H1 (cell line): Measurements from ENCODE around the gene TENT4A. TPM values are rescaled to one million over a fixed set of nuclear protein-coding genes. Genes with fewer than 3 reads are reported as not detected.

Experiments
- ASH2L ChIP-seq: fragments of 200-600, 300-600 bp; sonication (generic); IDR thresholded peaks from one replicate; pipeline ENCODE4 v1.7.1; 2017; ENCODE audit warnings: low read length
- CBX8 ChIP-seq: fragments of 300-800, 300-1000 bp; sonication (generic); IDR thresholded peaks from 2 replicates; pipeline ENCODE4 v1.7.1; 2016; ENCODE audit warnings: low read depth, low read length, borderline replicate concordance
- JUN ChIP-seq: IDR thresholded peaks from 2 replicates; pipeline ENCODE4 v1.6.1; 2011; ENCODE audit warnings: low read depth, mild to moderate bottlenecking, improper control_type of control experiment, low read length
- KDM4A ChIP-seq: IDR thresholded peaks from one replicate; pipeline ENCODE4 v1.7.1; 2012; ENCODE audit warnings: low read depth, mild to moderate bottlenecking, moderate library complexity, low read length, inconsistent platforms; ENCODE audit not compliant: severe bottlenecking
- NANOG ChIP-seq: IDR thresholded peaks from 2 replicates; pipeline ENCODE4 v1.6.1; 2011; ENCODE audit warnings: low read length, low read depth, mild to moderate bottlenecking, inconsistent platforms; ENCODE audit not compliant: insufficient read depth, poor library complexity, severe bottlenecking
- POLR2A ChIP-seq, 2 experiments: IDR thresholded peaks; 1 replicate in 1 of 2; 2 replicates in 1 of 2; pipeline ENCODE4 v1.6.1; 2011; ENCODE audit warnings: low read depth in 2 of 2, low read length in 2 of 2, mild to moderate bottlenecking in 2 of 2; ENCODE audit errors: control extremely low read depth in 1 of 2
- RNF2 ChIP-seq: fragments of 200-900, 300-1000 bp; sonication (generic); IDR thresholded peaks from 2 replicates; pipeline ENCODE4 v1.7.1; 2016; ENCODE audit warnings: borderline replicate concordance, low read depth, mild to moderate bottlenecking, antibody characterized with exemption, low read length; ENCODE audit not compliant: poor library complexity, severe bottlenecking; ENCODE audit errors: missing control alignments
- SP4 ChIP-seq: IDR thresholded peaks from 2 replicates; pipeline ENCODE4 v1.6.1; 2012; ENCODE audit warnings: low read length, inconsistent platforms
- polyA plus RNA-seq, 7 experiments: library from polyadenylated mRNA; depleted of rRNA in 3 of 7; stranded (reverse) in 5 of 7; unstranded in 2 of 7; fragments of >200 nt in 5 of 7; fragments of 200-250 nt in 2 of 7; gene quantifications; 1 replicate in 5 of 7; 2 replicates in 1 of 7; 4 replicates in 1 of 7; pipeline versions ENCODE4 v1.2.1 to v1.2.3, GENCODE V29; 2011 to 2013; ENCODE audit warnings: missing spikeins in 2 of 7, mixed read lengths in 2 of 7
- total RNA-seq: library from RNA; stranded (reverse); fragmentation: NEBNext Ultra II Directional; extraction: Animal tissue kit (Norgen Biotek cat#: 25700); gene quantifications from 2 replicates; pipeline ENCODE4 v1.2.1, GENCODE V29; 2021

The TENT4A gene
- total and polyA plus RNA-seq, 2 of the 8 experiments (the other 6 are each of a cell fraction or from before 2014, with no cell fraction given) = 8.9 to 25.1 TPM

DNA sequence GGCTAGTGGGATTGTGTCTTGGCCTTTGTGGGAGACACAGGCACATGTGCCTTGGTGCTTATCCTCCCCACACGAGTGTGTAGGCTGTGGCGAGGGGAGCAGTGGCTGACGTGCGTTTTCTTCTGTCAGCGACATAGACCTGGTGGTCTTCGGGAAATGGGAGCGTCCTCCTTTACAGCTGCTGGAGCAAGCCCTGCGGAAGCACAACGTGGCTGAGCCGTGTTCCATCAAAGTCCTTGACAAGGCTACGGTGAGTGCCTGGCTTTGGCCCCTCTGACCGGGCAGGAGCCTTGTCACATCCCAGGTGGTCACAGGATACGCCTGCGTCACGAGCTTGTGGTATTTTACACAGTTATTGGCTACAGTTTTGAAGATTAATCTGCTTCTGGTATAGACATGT is 26.4 kb downstream of the TENT4A start (continued):
- no peak for TF ChIP-seq ASH2L
- no peak for TF ChIP-seq SP4
- no peak for TF ChIP-seq JUN
- no peak for TF ChIP-seq NANOG
- no peak for TF ChIP-seq POLR2A (IDR thresholded peaks at IDR 0.05; ENCODE audit: control extremely low read depth in 1 of 2, low read depth in 2 of 2, low read length in 2 of 2)
- TF ChIP-seq KDM4A = no peak
- no peak for TF ChIP-seq CBX8
- TF ChIP-seq RNF2 = no peak
